Measurements from ENCODE around the gene ZNF367. TPM values are rescaled to one million over a fixed set of nuclear protein-coding genes. Genes with fewer than 3 reads are reported as not detected.
A peak's percentile ranks its signal among the peaks of the same experiment; 100 is the strongest.

The ZNF367 gene
- total and polyA plus RNA-seq, 9 of the 15 experiments (the other 6 are each of a cell fraction or from before 2014, with no cell fraction given), result 2.7 to 14.4 (median 10.0) TPM

DNA sequence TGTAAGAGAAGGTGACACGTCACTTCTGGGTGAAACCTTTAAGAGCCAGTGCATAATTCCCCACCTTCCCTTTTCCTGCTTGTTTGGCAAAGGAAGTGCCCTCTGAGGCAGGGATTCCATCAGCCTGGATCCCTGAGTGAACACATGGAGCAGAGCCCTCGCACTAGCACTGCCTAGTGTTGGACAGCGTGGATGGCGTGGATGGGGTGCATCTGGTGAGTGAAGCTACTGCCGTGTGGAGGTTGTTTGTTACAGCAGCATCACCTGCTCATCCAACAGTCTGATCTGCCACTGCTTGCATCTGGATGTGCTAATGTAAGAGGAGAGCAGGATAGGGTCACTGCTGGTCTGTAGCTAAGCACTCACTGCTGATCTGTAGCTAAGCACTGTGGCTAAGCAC lies 69.9 kb downstream of the ZNF367 start:
- WGBS (ENCODE audit: insufficient coverage, low coverage, missing lambda C conversion rate), result 52% methylated on average over 5 of the region's 5 CpGs
- no peak overlapping the region for H2AFZ ChIP-seq (ENCODE audit: low read depth, low read length)
- no peak overlapping the region for H3K27ac ChIP-seq (ENCODE audit: extremely low read depth, low read depth, low read length)
- intact Hi-C loops (cut with micrococcal nuclease) (no loop called here), in situ Hi-C loops (cut with MboI) (no loop called here)
- TF ChIP-seq HMGN3 (IDR thresholded peaks at IDR 0.05; ENCODE audit: borderline replicate concordance, extremely low read depth, insufficient read length, low read depth, low read length) (no peak), ZNF12 (CRISPR knock-in tag; IDR thresholded peaks at IDR 0.05) (peak; percentile 92)
- H3K4me1 ChIP-seq (replicated peaks in 1 of 2; ENCODE audit: control insufficient read depth in 2 of 2, insufficient read depth in 2 of 2, low read length in 2 of 2), result peaks cover 0 to 7% of the 10 kb centered on the region in 2 experiments; a peak in 2 of 5 replicates
- POLR2A ChIA-PET, result no interaction called here
- H3K4me2 ChIP-seq (ENCODE audit: insufficient read depth, low read length), result no peak overlapping the region
- CTCF ChIA-PET (ENCODE audit: low intra/inter-chr PET ratio), result no interaction called here
- ATAC-seq (no peak), FAIRE-seq (no peak), DNase-seq (ENCODE audit: extremely low read depth in 1 of 4, low spot score in 3 of 4) (no peak)
- no TSS peak for BruUV-seq (replicated peaks)
- H4K20me1 ChIP-seq (replicated peaks; ENCODE audit: control insufficient read depth, insufficient read depth, low read length), result no peaks in the 10 kb centered on the region
- no peaks in the 10 kb centered on the region for H3K9me1 ChIP-seq (ENCODE audit: control insufficient read depth, insufficient read depth, low read length)
- no peak overlapping the region for H3K4me3 ChIP-seq
- H3K9me3 ChIP-seq (replicated peaks; ENCODE audit: control insufficient read depth, insufficient read depth, low read depth, low read length), result no peaks in the 10 kb centered on the region; the same call in none of the 2 replicates
- H3K79me2 ChIP-seq (ENCODE audit: control insufficient read depth, insufficient read depth, low read length), result no peaks in the 10 kb centered on the region
- no peak overlapping the region for H3K9ac ChIP-seq (ENCODE audit: insufficient read depth in 1 of 2, low read depth in 2 of 2, low read length in 2 of 2)
- 0 out of 5 replicates have a peak, but pooled peaks cover 0 to 5% of the 10 kb centered on the region in 2 experiments for H3K27me3 ChIP-seq (ENCODE audit: control insufficient read depth in 2 of 2, insufficient read depth in 2 of 2, low read length in 2 of 2)
- H3K36me3 ChIP-seq (ENCODE audit: control insufficient read depth, insufficient read depth, low read length), result no peaks in the 10 kb centered on the region

DNA sequence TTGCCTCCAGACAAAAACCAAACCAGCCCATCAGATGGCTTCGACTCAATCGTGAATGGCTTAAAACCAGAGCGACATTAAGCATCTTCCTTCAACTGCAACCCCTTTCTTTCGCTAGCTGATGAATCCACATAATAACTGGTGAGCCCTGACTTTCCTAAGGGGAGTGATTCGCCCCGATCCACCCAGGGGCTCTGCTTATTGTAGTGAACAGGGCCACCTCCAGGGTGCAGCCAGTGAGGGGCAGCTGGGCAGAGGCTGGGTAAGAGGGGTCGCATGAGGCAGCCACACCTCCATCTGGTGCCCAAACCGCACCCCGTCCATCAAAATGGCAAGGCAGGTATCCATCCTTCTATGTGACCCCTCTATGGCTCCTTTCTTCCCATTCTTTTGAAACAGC lies 72.6 kb downstream of the ZNF367 start:
- 81% methylated on average over 5 of the region's 9 CpGs for WGBS (ENCODE audit: insufficient coverage, low coverage, missing lambda C conversion rate)
- no peak overlapping the region for H3K27ac ChIP-seq (ENCODE audit: extremely low read depth, low read depth, low read length)
- TF ChIP-seq HDAC2 (IDR thresholded peaks at IDR 0.05), result no peak
- no peak for TF ChIP-seq RBFOX2 (IDR thresholded peaks at IDR 0.05; ENCODE audit: low read depth, low read length)
- TF ChIP-seq, protein P1, sequence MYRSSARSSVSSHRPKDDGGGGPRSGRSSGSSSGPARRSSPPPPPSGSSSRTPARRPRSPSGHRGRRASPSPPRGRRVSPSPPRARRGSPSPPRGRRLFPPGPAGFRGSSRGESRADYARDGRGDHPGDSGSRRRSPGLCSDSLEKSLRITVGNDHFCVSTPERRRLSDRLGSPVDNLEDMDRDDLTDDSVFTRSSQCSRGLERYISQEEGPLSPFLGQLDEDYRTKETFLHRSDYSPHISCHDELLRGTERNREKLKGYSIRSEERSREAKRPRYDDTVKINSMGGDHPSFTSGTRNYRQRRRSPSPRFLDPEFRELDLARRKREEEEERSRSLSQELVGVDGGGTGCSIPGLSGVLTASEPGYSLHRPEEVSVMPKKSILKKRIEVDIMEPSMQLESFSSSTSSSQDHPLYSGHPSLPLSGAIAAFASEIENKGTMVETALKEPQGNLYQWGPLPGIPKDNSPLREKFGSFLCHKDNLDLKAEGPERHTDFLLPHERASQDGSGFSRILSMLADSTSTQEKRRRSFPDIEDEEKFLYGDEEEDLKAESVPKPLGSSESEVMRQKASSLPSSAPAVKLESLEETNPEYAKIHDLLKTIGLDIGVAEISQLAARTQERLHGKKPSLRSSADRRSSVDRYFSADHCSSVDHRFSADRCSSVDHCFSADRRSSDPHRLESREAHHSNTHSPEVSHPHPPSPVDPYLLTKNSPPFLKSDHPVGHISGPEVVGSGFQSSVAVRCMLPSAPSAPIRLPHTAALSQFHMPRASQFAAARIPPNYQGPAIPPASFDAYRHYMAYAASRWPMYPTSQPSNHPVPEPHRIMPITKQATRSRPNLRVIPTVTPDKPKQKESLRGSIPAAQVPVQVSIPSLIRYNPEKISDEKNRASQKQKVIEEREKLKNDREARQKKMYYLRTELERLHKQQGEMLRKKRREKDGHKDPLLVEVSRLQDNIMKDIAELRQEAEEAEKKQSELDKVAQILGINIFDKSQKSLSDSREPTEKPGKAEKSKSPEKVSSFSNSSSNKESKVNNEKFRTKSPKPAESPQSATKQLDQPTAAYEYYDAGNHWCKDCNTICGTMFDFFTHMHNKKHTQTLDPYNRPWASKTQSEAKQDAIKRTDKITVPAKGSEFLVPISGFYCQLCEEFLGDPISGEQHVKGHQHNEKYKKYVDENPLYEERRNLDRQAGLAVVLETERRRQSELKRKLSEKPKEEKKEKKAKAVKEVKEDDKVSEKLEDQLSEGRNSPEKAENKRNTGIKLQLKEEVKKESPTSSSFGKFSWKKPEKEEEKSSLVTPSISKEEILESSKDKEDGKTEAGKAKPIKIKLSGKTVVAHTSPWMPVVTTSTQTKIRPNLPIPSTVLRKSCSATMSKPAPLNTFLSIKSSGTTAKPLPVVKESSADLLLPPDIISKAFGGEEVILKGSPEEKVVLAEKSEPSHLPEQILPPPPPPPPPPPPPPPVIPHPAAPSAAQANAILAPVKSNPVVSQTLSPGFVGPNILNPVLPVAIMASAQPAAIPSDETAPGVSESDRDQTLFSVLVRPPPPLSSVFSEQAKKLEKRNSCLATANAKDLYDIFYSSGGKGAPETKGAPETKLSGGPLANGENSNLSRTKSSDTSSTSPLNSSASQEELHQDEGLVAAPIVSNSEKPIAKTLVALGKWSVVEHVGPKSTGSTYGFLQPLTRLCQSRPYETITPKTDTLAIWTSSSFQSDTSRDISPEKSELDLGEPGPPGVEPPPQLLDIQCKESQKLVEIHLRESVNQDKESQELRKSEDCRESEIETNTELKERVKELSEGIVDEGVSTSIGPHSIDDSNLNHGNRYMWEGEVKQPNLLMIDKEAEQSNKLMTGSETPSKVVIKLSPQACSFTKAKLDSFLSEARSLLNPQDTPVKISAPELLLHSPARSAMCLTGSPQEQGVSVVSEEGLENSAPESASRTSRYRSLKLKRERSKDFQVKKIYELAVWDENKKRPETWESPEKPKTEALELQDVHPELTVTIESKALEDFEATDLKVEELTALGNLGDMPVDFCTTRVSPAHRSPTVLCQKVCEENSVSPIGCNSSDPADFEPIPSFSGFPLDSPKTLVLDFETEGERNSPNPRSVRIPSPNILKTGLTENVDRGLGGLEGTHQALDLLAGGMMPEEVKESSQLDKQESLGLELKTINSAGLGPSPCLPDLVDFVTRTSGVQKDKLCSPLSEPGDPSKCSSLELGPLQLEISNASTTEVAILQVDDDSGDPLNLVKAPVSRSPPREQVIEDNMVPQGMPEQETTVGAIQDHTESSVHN (IDR thresholded peaks at IDR 0.05; ENCODE audit: borderline replicate concordance in 1 of 2, low read depth in 1 of 2), result no peak
- TF ChIP-seq GTF2A2 (tag; IDR thresholded peaks at IDR 0.05), result no peak
- TF ChIP-seq POLR2G (IDR thresholded peaks at IDR 0.05; ENCODE audit: low read depth, low read length), result no peak
- no peak for TF ChIP-seq SMAD1 (IDR thresholded peaks at IDR 0.05; ENCODE audit: low read depth, low read length, partially characterized antibody)

More for the DNA sequence above, 72.6 kb downstream of the ZNF367 start:
- ChIA-PET POLR2A (interaction anchor here (0.9 kb wide), 1 partner anchor 25 kb away, joined by 3 read pairs; no protein-coding TSS in a partner anchor), CTCF (ENCODE audit: low intra/inter-chr PET ratio) (no interaction called here)
- intact Hi-C loops (cut with micrococcal nuclease), result no loop called here
- ATAC-seq (no peak), FAIRE-seq (peak; percentile 49), DNase-seq (ENCODE audit: extremely low read depth in 1 of 4, low spot score in 3 of 4) (no peak)
- Histone ChIP-seq H3K4me3 (no peak overlapping the region), H2AFZ (ENCODE audit: low read depth, low read length) (no peak overlapping the region), H4K20me1 (replicated peaks; ENCODE audit: control insufficient read depth, insufficient read depth, low read length) (no peaks in the 10 kb centered on the region), H3K9ac (ENCODE audit: insufficient read depth in 1 of 2, low read depth in 2 of 2, low read length in 2 of 2) (no peak overlapping the region), H3K9me3 (replicated peaks; ENCODE audit: control insufficient read depth, insufficient read depth, low read depth, low read length) (no peaks in the 10 kb centered on the region; the same call in none of the 2 replicates), H3K4me2 (ENCODE audit: insufficient read depth, low read length) (no peak overlapping the region), H3K27me3 (ENCODE audit: control insufficient read depth in 2 of 2, insufficient read depth in 2 of 2, low read length in 2 of 2) (0 out of 5 replicates have a peak, but pooled peaks cover 0 to 5% of the 10 kb centered on the region in 2 experiments), H3K79me2 (ENCODE audit: control insufficient read depth, insufficient read depth, low read length) (no peaks in the 10 kb centered on the region), H3K9me1 (ENCODE audit: control insufficient read depth, insufficient read depth, low read length) (no peaks in the 10 kb centered on the region), H3K4me1 (replicated peaks in 1 of 2; ENCODE audit: control insufficient read depth in 2 of 2, insufficient read depth in 2 of 2, low read length in 2 of 2) (peaks cover 5 to 7% of the 10 kb centered on the region in 2 experiments; a peak in 4 of 5 replicates), H3K36me3 (ENCODE audit: control insufficient read depth, insufficient read depth, low read length) (no peaks in the 10 kb centered on the region)
- in situ Hi-C loops (cut with MboI), result no loop called here
- BruUV-seq (replicated peaks), result no TSS peak

Measured in K562 (cell line).